ENCODE measurements around the gene FMN1. TPM values are rescaled to one million over a fixed set of nuclear protein-coding genes. Genes with fewer than 3 reads are reported as not detected.

FMN1 gene
- total RNA-seq, 1 experiment from 2014 or later: 4.5 TPM

- TF ChIP-seq, protein P1, sequence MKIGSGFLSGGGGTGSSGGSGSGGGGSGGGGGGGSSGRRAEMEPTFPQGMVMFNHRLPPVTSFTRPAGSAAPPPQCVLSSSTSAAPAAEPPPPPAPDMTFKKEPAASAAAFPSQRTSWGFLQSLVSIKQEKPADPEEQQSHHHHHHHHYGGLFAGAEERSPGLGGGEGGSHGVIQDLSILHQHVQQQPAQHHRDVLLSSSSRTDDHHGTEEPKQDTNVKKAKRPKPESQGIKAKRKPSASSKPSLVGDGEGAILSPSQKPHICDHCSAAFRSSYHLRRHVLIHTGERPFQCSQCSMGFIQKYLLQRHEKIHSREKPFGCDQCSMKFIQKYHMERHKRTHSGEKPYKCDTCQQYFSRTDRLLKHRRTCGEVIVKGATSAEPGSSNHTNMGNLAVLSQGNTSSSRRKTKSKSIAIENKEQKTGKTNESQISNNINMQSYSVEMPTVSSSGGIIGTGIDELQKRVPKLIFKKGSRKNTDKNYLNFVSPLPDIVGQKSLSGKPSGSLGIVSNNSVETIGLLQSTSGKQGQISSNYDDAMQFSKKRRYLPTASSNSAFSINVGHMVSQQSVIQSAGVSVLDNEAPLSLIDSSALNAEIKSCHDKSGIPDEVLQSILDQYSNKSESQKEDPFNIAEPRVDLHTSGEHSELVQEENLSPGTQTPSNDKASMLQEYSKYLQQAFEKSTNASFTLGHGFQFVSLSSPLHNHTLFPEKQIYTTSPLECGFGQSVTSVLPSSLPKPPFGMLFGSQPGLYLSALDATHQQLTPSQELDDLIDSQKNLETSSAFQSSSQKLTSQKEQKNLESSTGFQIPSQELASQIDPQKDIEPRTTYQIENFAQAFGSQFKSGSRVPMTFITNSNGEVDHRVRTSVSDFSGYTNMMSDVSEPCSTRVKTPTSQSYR (CRISPR knock-in tag; IDR thresholded peaks at IDR 0.05): no peak
- TF ChIP-seq ZNF396 (CRISPR knock-in tag; IDR thresholded peaks at IDR 0.05; ENCODE audit: borderline replicate concordance): no peak
These were observed 289.0 kb downstream of the FMN1 start (continued) for GRCh38 chr15:32905481-32905880.

DNA sequence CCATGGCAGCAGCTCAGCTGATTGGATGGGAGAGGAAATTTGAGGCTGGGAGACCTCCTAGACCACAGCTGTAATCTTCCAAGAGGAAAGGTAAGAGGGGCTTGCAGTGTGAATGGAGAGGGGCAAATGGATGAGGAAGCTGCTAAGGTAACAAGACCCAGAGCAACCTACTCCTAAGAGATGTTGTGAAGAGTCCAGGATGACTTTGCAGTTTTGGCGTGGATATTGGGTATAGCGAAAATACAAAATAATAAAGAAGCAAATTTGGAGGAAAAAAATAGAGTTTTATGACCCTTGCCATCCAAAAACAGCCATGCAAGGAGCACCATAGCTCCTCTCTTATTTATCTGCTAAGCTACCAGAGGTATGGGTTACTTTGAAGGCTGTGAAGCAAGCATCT lies 290.1 kb downstream of the FMN1 start:
- TF ChIP-seq EMX1 (CRISPR knock-in tag; IDR thresholded peaks at IDR 0.05) (no peak), ZNF416 (CRISPR knock-in tag; IDR thresholded peaks at IDR 0.05) (no peak), TEAD4 (CRISPR knock-in tag; IDR thresholded peaks at IDR 0.05) (no peak), GRHL2 (CRISPR knock-in tag; IDR thresholded peaks at IDR 0.05; ENCODE audit: insufficient replicate concordance, severe bottlenecking) (no peak), SP1 (CRISPR knock-in tag; conservative IDR thresholded peaks at IDR 0.05) (no peak), SMAD3 (CRISPR knock-in tag; IDR thresholded peaks at IDR 0.05; ENCODE audit: borderline replicate concordance) (no peak), ZNF263 (CRISPR knock-in tag; IDR thresholded peaks at IDR 0.05; ENCODE audit: low read depth) (no peak), KAT7 (CRISPR knock-in tag; IDR thresholded peaks at IDR 0.05; ENCODE audit: borderline replicate concordance) (no peak)
- TF ChIP-seq, protein P2, sequence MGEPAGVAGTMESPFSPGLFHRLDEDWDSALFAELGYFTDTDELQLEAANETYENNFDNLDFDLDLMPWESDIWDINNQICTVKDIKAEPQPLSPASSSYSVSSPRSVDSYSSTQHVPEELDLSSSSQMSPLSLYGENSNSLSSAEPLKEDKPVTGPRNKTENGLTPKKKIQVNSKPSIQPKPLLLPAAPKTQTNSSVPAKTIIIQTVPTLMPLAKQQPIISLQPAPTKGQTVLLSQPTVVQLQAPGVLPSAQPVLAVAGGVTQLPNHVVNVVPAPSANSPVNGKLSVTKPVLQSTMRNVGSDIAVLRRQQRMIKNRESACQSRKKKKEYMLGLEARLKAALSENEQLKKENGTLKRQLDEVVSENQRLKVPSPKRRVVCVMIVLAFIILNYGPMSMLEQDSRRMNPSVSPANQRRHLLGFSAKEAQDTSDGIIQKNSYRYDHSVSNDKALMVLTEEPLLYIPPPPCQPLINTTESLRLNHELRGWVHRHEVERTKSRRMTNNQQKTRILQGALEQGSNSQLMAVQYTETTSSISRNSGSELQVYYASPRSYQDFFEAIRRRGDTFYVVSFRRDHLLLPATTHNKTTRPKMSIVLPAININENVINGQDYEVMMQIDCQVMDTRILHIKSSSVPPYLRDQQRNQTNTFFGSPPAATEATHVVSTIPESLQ (CRISPR knock-in tag; IDR thresholded peaks at IDR 0.05): no peak
- TF ChIP-seq, protein P3, sequence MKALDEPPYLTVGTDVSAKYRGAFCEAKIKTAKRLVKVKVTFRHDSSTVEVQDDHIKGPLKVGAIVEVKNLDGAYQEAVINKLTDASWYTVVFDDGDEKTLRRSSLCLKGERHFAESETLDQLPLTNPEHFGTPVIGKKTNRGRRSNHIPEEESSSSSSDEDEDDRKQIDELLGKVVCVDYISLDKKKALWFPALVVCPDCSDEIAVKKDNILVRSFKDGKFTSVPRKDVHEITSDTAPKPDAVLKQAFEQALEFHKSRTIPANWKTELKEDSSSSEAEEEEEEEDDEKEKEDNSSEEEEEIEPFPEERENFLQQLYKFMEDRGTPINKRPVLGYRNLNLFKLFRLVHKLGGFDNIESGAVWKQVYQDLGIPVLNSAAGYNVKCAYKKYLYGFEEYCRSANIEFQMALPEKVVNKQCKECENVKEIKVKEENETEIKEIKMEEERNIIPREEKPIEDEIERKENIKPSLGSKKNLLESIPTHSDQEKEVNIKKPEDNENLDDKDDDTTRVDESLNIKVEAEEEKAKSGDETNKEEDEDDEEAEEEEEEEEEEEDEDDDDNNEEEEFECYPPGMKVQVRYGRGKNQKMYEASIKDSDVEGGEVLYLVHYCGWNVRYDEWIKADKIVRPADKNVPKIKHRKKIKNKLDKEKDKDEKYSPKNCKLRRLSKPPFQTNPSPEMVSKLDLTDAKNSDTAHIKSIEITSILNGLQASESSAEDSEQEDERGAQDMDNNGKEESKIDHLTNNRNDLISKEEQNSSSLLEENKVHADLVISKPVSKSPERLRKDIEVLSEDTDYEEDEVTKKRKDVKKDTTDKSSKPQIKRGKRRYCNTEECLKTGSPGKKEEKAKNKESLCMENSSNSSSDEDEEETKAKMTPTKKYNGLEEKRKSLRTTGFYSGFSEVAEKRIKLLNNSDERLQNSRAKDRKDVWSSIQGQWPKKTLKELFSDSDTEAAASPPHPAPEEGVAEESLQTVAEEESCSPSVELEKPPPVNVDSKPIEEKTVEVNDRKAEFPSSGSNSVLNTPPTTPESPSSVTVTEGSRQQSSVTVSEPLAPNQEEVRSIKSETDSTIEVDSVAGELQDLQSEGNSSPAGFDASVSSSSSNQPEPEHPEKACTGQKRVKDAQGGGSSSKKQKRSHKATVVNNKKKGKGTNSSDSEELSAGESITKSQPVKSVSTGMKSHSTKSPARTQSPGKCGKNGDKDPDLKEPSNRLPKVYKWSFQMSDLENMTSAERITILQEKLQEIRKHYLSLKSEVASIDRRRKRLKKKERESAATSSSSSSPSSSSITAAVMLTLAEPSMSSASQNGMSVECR (CRISPR knock-in tag; IDR thresholded peaks at IDR 0.05; ENCODE audit: borderline replicate concordance): no peak
- TF ChIP-seq, protein P4, sequence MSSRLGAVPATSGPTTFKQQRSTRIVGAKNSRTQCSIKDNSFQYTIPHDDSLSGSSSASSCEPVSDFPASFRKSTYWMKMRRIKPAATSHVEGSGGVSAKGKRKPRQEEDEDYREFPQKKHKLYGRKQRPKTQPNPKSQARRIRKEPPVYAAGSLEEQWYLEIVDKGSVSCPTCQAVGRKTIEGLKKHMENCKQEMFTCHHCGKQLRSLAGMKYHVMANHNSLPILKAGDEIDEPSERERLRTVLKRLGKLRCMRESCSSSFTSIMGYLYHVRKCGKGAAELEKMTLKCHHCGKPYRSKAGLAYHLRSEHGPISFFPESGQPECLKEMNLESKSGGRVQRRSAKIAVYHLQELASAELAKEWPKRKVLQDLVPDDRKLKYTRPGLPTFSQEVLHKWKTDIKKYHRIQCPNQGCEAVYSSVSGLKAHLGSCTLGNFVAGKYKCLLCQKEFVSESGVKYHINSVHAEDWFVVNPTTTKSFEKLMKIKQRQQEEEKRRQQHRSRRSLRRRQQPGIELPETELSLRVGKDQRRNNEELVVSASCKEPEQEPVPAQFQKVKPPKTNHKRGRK (CRISPR knock-in tag; IDR thresholded peaks at IDR 0.05; ENCODE audit: borderline replicate concordance): no peak
- H3K27me3 Mint-ChIP-seq (ENCODE audit: low read depth): peaks cover 11% of the 10 kb centered on the region
- POLR2A ChIA-PET: no interaction called here
- H3K4me3 Mint-ChIP-seq: no peak overlapping the region
- peaks cover 34% of the 10 kb centered on the region for H3K4me1 Mint-ChIP-seq
- H3K27ac Mint-ChIP-seq: no peak overlapping the region
- ATAC-seq (no peak), DNase-seq (ENCODE audit: low spot score) (no peak)
- no peaks in the 10 kb centered on the region for H3K36me3 Mint-ChIP-seq
- CTCF ChIA-PET: no interaction called here
- H3K9me3 Mint-ChIP-seq: no peaks in the 10 kb centered on the region
